Adipocyte (in vitro differentiated cells): ENCODE data around the gene UBL7.

Experiments used
- DNase-seq: peaks from one replicate; pipeline ENCODE4 v3.0.0-alpha.2; 2015; ENCODE audit warnings: low read depth
- H3K27me3 ChIP-seq: replicated peaks from 2 replicates; pipeline ENCODE4 v1.7.0; 2013; ENCODE audit warnings: mild to moderate bottlenecking, low read length, moderate library complexity; ENCODE audit not compliant: control insufficient read depth, insufficient read depth
- H3K36me3 ChIP-seq: 2 replicates; pipeline ENCODE4 v1.7.0; 2013; ENCODE audit warnings: low read length, mild to moderate bottlenecking, moderate library complexity; ENCODE audit not compliant: control insufficient read depth, insufficient read depth, severe bottlenecking
- H3K4me1 ChIP-seq: 2 replicates; pipeline ENCODE4 v1.7.0; 2013; ENCODE audit warnings: mild to moderate bottlenecking, low read length, moderate library complexity; ENCODE audit not compliant: control insufficient read depth, insufficient read depth
- H3K4me3 ChIP-seq: 2 replicates; pipeline ENCODE4 v1.7.0; 2013; ENCODE audit warnings: mild to moderate bottlenecking, low read length, moderate library complexity
- H3K9ac ChIP-seq: 2 replicates; pipeline ENCODE4 v1.7.0; 2013; ENCODE audit warnings: mild to moderate bottlenecking, low read length, moderate library complexity
- H3K9me3 ChIP-seq: 2 replicates; pipeline ENCODE4 v1.7.0; 2013; ENCODE audit warnings: mild to moderate bottlenecking, low read length, moderate library complexity; ENCODE audit not compliant: control insufficient read depth

UBL7 gene

DNA sequence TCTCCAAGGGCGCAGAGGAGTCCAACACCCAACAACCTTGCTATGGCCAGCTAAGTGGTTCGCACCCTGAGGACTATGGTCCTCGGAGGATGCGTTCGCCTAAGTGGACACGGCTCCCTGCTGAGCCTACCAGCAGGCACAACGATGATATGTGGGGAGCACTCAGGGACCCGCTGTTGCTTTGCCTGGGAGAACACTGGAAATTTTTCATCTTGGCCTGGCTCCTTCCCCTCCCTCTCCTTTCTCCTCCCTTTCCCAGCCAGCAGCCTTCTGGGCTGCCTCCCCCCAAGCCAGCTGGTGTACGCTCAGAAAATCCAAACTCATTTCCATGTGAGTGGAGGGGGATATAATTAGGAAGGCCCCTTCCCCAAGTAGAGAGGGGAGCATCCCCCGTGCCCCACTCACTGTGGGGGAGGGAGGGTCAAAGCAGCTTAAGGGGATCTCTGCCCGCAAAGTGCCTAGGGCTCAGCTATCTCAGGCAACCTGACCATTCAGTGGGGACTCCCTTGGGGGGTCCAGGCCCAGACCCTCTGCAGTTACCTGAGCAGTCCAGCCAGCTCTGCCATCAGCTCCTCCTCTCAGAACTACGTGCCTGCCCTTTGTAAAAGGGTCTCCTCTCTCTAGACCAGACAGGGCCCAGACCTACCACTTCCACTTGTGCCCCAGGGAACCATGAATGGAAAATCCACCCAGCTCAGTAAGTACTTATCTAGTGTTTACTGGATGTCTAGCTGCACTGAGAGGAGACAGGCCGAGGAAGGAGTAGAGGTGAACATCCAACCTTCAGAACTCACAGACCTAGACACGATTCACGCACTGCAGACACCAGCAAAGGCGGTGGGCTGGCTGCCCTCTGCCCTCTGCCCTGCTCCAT, 26.5 kb downstream of the UBL7 start:
- H3K9me3 ChIP-seq = no peaks in the 10 kb centered on the region
- H3K9ac ChIP-seq = peak overlapping the region; percentile 85
- H3K4me1 ChIP-seq = peaks cover 22% of the 10 kb centered on the region
- H3K27me3 ChIP-seq = no peaks in the 10 kb centered on the region
- H3K36me3 ChIP-seq = no peaks in the 10 kb centered on the region
- H3K4me3 ChIP-seq = peak overlapping the region; percentile 87
- DNase-seq = no peak

DNA sequence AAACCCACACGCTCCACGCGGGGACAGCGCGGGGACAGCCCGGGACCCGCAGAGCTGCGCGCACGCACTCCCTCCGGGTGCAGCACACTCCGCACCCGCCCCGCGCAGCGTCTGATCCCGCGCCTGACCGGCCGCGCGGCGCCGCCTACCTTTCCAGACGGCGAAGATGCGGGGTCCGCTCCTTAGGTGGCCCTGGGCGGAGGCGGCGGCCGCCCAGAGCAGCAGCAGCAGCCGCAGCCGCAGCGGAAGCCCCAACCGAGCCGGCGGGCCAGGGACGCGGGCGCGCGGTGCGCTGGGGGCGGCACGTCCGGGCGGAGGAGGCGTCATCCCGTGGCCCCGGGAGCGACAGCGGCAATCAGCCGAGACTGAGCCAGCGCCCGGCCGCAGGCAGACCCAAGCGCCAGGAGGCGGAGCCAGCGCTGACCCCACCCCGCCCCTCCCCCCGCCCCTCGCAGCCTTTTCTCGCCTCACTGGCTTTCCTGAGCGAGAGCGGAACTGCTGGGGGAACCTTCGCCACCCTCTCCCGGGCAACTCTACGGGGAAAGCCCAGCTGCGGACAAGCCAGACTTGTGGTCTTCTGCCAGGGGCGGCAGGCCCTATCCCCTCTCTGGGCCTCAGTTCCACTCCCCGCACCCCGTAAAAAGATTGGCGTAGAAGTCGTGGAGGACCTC, 27.2 kb downstream of the UBL7 start, which contains the start of gene SEMA7A:
TSS of gene SEMA7A (minus strand) at position 367 of the 671 bp plus-strand sequence. CDS start at position 327, 40 bp downstream.
- peak within 1 kb of the TSS; percentile 87 for H3K4me3 ChIP-seq
- peaks cover 22% of the 10 kb centered on the region for H3K4me1 ChIP-seq
- H3K9ac ChIP-seq = peak within 1 kb of the TSS; percentile 88
- H3K36me3 ChIP-seq = no peaks in the 10 kb centered on the region
- H3K9me3 ChIP-seq = no peaks in the 10 kb centered on the region
- no peaks in the 10 kb centered on the region for H3K27me3 ChIP-seq
- peak; percentile 87 for DNase-seq

DNA sequence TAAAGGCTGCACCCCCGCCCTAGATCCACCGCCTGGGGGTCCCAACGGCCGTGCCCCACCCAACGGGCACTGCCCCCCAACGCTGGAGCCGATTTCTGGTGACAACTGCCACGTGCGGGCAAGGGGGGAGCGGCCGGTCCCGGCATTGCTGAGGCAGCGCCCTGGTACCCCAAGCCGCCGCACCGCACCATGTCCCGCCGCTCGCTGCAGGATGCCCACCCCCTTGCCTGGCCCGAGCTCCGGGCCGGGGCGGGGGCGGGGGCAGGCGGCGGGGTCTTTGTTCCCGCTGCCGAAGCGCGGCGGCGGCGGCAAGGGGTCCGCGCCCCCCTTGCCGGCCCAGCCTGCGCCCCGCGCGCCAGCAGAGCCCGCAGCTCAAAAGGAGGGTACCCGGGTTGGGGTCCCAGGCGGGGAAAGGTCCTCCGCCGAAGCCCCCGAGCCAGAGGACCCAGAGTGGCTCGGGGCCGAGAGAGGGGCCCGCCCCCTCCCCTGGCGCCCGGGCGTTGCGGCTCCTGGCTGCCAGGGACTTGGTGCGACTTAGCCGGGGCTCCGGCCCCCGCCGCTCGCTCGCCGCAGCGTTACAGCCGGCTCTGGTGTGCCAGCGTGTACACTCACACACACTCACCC, 27.9 kb downstream of the UBL7 start:
- no peak for DNase-seq
- H3K27me3 ChIP-seq = no peaks in the 10 kb centered on the region
- H3K9ac ChIP-seq = peak overlapping the region; percentile 88
- peaks cover 26% of the 10 kb centered on the region for H3K4me1 ChIP-seq
- H3K4me3 ChIP-seq = peak overlapping the region; percentile 87
- no peaks in the 10 kb centered on the region for H3K36me3 ChIP-seq
- no peaks in the 10 kb centered on the region for H3K9me3 ChIP-seq

DNA sequence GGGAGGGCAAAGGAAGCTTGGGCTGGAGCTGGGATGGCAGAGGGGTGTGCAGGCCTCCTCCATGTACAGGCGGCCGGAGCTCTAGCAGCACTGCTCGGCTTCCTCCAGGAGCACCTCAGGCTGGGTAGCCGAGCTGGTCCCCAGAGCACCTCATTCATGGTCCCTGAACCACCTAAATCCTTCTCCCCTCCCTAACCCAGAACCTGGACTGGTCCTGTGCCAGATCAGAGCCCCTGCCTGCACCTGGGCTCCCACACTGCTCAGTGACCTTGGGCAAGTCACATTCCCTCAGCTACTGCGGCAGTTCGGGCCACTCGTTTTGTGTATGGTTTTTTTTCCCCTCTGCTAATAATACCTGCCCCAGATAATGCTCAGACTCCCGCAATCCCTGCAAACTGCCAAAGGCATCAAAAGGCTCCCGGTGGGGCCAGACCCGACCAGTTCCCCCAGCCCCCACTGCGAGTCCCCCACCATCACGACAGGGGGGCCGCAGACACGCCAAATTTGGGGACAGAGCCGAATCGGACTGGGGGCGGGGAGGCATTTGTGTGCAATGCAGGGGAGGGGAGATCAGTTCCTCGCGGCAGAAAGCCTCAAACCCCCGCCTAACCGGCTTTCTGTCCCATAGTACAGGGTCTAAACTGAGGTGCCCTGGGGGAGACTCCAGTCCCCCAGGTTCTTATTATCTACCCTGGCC, 28.5 kb downstream of the UBL7 start:
- peak overlapping the region; percentile 87 for H3K4me3 ChIP-seq
- peaks cover 30% of the 10 kb centered on the region for H3K4me1 ChIP-seq
- no peaks in the 10 kb centered on the region for H3K9me3 ChIP-seq
- no peaks in the 10 kb centered on the region for H3K27me3 ChIP-seq
- peak overlapping the region; percentile 73 for H3K9ac ChIP-seq
- DNase-seq = no peak
- H3K36me3 ChIP-seq = no peaks in the 10 kb centered on the region

DNA sequence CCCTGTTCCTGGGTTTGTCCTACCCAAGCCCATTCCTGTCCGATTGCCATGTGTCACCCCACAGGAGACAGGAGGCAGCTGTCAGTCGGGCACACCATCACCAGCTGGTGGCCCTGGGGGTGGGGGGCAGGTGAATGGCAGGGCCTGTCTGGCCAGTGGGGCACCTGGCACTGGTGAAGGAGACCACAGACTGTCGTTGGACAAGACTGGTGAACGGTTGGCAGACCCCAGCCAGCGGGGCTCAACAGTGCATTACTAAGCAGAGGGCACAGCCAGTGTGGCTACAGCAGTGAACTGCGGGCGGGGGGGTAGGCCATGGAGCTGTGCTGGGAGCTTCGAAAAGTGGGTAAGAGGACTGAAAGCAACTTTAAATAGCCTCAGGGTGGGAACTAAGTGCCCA, 29.3 kb downstream of the UBL7 start:
- DNase-seq = no peak
- H3K36me3 ChIP-seq = no peaks in the 10 kb centered on the region
- no peaks in the 10 kb centered on the region for H3K27me3 ChIP-seq
- H3K4me1 ChIP-seq = peaks cover 30% of the 10 kb centered on the region
- peak overlapping the region; percentile 87 for H3K4me3 ChIP-seq
- peak overlapping the region; percentile 73 for H3K9ac ChIP-seq
- H3K9me3 ChIP-seq = no peaks in the 10 kb centered on the region

DNA sequence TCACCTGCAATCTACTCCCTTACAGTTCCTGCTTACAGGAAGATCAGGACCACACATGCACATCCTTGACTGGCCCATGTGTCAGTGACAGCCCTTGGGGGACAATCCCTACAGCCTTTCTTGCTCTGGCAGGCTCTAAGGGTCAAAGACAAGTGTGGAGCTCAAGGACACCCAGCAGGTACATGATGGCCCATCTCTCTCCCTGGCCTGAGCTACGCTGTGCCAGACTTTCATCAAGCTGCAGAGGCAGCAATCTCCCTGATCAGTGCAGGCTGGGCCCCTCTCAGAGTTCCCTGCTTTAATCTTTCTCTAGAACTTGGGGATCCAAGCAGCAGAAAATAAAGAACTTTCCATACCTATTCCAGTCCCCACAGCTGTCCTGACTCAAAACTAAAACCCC, 29.8 kb downstream of the UBL7 start:
- no peak for DNase-seq
- peak overlapping the region; percentile 87 for H3K4me3 ChIP-seq
- H3K36me3 ChIP-seq = no peaks in the 10 kb centered on the region
- no peaks in the 10 kb centered on the region for H3K9me3 ChIP-seq
- peak overlapping the region; percentile 73 for H3K9ac ChIP-seq
- peaks cover 30% of the 10 kb centered on the region for H3K4me1 ChIP-seq
- H3K27me3 ChIP-seq = no peaks in the 10 kb centered on the region

DNA sequence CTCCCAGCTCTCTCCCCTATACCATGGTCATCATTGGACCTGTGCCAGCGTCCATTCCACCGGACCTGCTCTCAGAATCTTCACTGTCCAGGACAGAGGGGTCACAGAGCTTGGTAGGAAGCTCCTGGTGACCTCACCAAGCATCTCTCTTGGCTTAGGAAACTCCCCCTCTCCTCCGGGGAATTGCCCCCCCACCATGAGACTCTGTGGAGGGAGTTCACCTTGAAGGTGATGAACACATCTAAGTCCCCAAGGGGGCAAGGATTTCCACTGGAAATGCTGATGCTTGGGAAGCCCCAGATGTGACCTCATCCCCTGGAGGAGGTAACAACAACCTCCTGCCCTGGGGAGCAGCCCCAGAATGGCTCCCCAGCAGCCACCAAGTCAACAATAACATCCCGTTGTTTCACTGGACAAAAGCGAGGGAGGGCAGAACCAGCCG, 30.4 kb downstream of the UBL7 start:
- Histone ChIP-seq H3K9ac (no peak overlapping the region), H3K27me3 (no peaks in the 10 kb centered on the region), H3K4me1 (peaks cover 30% of the 10 kb centered on the region), H3K36me3 (no peaks in the 10 kb centered on the region), H3K9me3 (no peaks in the 10 kb centered on the region), H3K4me3 (no peak overlapping the region)
- no peak for DNase-seq

DNA sequence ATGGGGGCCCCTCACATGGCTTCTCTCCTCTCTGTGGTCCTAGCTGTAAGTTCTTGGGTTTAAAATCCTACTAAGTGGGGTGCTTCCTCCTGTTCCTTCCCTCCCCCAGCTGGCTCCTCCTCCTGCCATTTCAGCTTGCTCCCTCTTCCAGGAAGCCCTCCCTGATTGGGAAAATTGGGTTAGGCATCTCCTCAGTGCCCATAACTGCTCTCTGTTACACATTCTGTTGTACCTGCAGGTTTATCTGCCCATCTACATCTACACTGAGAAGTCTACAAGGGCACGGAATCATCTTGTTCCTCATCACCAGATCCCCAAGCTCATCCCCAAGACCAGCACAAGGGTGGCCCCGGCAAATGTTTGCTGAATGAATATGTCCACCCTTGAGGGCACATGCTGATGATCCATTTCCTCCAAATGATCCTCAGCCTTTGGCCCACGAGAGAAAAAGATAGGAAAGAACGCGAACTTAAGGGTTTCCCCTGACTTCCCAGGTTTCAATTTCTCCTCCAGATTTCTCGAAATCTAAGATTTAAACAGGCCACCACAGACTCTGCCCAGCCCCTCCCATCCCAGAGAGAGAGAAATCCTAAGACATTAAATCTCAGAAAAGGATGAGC, 31.1 kb downstream of the UBL7 start:
- no peaks in the 10 kb centered on the region for H3K36me3 ChIP-seq
- DNase-seq = no peak
- H3K9ac ChIP-seq = no peak overlapping the region
- H3K27me3 ChIP-seq = no peaks in the 10 kb centered on the region
- no peak overlapping the region for H3K4me3 ChIP-seq
- peaks cover 30% of the 10 kb centered on the region for H3K4me1 ChIP-seq
- no peaks in the 10 kb centered on the region for H3K9me3 ChIP-seq

DNA sequence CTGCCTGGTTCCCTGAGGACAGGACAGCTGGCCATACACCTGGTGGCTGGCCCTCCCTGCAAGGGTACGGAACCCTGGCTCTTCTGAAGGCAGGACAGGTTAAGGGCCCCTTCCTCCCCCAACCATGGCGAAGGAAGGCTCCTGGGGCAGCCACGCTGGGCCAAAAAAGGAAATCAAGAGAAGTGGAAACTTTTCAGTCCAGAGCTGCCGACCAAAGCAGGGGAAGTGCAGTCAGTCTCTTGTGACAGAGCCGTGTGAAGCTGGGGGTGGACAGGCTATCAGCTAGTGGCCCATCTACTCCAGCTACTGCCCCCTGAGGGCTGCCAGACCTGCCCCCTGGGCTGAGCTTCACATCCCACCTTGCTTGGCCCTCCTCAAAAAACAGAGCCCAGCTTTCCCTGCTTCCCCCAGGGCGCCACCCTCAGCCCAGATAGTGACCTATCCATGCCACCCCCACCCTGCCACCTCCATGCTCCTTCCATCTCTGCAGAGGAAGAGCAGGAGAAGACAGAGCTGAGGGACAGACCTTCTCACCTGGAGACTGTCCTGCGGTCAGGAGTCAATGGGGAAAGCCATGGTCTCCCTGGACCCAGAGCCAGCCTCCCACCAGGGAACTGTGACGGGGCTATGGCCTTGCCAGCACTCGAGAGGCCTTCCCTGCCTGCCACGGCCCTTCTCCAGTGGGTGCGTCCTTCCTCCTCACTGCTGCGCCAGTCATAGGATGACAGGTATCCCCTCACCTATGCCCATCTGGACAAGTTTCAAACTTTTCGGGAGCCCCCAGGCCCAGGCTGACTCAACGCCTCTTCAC, 31.8 kb downstream of the UBL7 start:
- DNase-seq = no peak
- H3K4me1 ChIP-seq = peaks cover 27% of the 10 kb centered on the region
- no peaks in the 10 kb centered on the region for H3K27me3 ChIP-seq
- no peaks in the 10 kb centered on the region for H3K36me3 ChIP-seq
- no peaks in the 10 kb centered on the region for H3K9me3 ChIP-seq
- H3K4me3 ChIP-seq = no peak overlapping the region
- peak overlapping the region; percentile 9 for H3K9ac ChIP-seq

DNA sequence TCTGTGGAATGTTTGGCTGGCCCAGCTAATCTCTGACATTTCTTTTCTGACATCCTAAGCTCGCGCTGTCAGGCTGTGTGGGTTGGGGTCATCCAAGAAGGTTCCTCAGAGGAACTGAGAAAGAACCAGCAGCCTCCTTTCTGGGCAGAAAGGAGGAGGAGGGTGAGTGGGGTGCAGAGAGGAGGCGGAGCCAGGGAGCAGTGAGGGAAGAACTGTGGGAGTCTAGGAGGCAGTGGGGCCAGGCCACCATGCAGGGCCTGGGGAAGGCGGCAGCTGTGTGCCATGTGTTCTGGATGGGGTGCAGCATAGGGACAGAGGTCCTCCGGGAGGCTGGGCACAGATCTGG, 32.5 kb downstream of the UBL7 start:
- H3K9ac ChIP-seq = peak overlapping the region; percentile 9
- DNase-seq = no peak
- H3K4me1 ChIP-seq = peaks cover 31% of the 10 kb centered on the region
- no peaks in the 10 kb centered on the region for H3K27me3 ChIP-seq
- no peak overlapping the region for H3K4me3 ChIP-seq
- H3K36me3 ChIP-seq = no peaks in the 10 kb centered on the region
- no peaks in the 10 kb centered on the region for H3K9me3 ChIP-seq
